SH-SY5Y (cell line): ENCODE results near the gene SPG21.

ENCODE experiments used
- GATA2 ChIP-seq: IDR thresholded peaks from 2 replicates; pipeline ENCODE4 v1.6.1; 2011; ENCODE audit warnings: mild to moderate bottlenecking, low read depth, low read length
- GATA3 ChIP-seq: IDR thresholded peaks from 2 replicates; pipeline ENCODE4 v1.6.1; 2011; ENCODE audit warnings: low read depth, mild to moderate bottlenecking, low read length, moderate library complexity

DNA sequence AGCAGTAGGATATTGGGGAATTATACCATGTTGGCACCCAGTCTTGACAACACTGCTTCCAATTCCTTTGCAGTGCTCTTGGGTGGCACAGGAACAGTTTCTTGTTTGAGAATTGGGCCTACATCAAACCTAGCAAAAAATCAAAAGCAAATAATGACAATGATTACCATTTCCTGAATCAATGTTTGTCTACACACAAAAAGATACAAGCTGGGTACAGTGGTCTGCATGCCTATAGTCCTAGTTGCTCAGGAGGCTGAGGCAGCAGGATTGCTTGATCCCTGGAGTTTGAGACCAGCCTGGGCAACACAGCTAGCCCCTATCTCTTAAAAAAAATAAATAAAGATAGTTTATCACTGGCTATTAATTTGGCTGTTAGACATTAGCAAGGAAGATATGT is 31.8 kb upstream of the SPG21 start:
- TF ChIP-seq GATA3, result no peak
- TF ChIP-seq GATA2, result no peak
